AG08395 (cell line): ENCODE data around the gene MYH10.

Experiments used
- DNase-seq: peaks from one replicate; pipeline ENCODE4 v3.0.0; 2012; ENCODE audit warnings: mixed read lengths, low spot score

The MYH10 gene

DNA sequence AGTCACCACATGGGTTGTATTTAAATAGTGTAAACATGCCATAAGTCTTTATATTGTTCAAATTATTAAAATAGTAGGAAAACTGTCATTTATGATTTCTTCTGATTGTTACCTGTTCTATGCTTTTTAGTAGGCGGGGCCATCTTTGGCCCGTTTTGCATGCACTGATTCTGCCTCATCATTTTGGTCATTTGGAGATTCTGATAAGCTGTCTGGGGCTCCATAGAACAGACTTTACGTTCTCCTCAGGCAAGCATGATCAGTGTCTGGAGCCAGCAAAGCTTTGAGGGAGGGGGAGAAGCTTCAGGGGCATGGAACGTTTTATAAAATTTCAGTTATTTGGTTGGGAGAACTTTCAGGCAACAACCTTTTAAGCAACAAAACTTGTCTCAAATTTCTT is 186.0 kb downstream of the MYH10 start:
- no peak for DNase-seq

DNA sequence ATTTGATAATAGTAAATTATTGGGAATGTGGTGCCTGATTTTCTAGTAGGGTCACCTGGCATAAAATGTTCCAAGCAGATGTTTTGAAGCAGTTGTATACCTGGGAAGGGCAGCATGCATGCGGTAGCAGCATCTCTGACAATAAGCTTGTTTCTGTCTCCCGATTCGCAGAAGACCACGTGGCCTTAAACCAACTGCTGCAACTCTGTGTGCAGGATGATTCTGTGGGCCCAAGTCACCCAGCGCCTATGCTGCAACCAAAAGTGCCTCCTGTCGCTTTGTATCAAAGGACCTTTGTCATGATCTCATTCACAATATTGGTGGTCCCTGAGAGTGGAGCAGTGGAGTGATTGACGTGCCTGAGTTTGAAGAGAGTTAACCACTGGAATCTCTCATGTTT is 186.8 kb downstream of the MYH10 start:
- DNase-seq: no peak

DNA sequence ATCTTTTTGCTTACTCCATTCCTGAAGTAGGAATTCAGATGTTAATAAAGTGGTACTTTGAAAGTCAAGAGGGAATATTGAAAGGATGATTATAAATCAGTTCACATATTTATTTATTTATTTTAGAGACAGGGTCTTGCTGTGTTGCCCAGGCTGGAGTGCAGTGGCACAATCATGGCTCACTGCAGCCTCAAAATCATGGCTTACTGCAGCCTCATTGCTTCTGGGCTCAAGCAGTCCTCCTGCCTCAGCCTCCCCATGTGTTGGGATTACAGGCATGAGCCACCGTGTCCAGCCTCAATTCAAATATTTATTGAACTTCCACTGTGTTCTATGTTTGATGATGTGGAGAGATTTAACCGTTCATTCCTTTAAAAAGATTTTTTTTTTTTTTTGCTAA is 188.2 kb downstream of the MYH10 start:
- DNase-seq: no peak

DNA sequence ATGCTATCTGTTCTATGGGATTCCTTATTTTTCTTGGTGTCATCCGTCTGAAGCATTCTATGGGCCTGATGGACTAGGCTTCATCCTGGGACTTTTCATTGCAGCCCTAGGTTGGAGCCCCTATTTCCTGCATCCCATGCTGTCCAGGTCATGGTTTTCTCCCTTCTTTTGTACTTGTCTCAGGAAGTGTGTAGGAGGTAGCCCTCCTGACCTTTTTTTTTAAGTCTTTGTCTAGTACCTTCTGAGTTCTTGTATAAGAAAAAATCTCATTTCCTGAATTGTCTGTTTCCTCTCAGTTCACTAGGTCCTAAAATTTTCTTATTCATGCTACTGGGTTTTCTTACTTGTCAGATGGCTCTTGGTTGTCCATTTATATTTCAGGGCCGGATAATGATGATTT is 188.8 kb downstream of the MYH10 start:
- DNase-seq: no peak

DNA sequence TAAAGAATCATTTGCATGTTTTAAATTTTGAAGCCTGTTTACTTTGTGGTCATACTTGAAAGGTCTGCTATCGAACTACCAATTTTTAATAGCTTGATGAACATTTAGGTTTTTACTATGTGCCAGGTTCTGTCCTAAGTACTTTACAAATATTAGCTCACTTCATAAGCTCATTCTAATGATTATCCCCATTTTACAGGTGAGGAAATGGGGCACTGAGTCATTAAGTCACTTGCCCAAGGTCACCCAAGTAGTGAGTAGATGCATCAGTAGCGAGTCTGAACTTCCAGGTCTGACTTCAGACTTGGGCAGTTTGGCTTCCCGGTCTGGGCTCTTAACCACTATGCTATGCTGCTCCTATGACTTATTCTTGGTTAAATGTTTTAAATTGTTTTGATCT is 190.8 kb downstream of the MYH10 start:
- DNase-seq: no peak

DNA sequence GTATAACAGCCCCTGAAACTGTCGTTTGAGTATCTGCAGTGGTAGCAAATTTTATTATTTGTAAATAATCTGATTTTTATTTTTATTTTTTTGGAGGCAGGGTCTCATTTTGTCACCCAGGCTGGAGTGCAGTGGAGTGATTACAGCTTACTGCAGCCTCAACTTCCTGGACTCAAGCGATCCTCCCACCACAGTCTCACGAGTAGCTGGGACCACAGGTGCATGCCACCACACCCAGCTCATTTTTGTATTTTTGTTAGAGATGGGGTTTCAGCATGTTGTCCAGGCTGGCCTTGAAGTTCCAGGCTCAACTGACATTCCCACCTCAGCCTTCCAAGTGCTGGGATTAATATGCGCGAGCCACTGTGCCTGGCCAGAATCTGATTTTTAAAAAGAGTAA is 192.1 kb downstream of the MYH10 start:
- no peak for DNase-seq

DNA sequence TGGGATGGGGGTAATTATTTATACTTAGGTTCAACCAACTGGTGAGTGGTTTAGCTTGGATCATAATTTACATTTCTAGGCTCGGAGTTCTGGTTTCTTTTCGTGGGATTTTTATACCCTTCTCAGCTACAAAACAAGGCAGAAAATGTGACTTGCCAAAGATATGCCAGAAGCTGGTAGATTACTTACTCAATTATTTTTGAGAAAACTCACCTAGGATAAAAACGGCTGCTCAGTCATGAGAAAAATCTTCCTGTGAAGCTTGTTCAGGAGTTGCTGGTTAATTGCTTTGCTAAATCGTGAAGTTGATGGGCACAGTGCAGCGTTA is 193.7 kb downstream of the MYH10 start:
- no peak for DNase-seq

DNA sequence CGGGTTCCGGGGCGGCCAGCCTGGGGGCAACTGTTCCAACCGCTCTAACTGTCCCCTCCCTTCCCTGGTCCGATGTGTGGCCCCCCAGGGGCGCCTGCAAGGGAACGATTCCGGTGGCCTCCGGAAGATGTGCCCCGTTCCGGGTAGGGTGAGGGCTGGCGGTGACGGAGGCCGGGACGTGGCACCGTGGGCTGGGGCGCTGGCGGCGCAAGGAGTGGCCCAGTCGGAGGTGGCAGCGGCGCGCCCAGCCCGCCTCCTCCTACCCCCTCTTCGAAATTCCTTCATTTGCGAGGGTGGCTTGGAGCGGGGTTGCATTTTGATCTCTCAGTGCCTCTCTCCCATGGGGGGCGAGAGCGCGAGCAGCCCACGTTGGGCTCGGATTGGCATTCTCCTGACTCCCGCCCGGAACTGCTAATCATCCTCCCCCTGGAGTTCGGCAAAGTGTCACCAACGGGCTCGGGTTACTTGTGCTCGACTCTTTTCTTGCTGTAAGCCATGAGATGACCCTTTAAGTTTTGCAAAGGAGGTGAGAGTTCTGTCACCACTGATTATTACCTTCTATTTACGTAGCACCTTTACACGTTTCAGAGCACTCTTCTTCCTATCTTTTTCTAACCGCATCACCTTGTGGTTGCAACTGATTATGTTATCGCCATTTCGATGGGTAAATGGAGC is 194.2 kb downstream of the MYH10 start:
- DNase-seq: peak; percentile 63

DNA sequence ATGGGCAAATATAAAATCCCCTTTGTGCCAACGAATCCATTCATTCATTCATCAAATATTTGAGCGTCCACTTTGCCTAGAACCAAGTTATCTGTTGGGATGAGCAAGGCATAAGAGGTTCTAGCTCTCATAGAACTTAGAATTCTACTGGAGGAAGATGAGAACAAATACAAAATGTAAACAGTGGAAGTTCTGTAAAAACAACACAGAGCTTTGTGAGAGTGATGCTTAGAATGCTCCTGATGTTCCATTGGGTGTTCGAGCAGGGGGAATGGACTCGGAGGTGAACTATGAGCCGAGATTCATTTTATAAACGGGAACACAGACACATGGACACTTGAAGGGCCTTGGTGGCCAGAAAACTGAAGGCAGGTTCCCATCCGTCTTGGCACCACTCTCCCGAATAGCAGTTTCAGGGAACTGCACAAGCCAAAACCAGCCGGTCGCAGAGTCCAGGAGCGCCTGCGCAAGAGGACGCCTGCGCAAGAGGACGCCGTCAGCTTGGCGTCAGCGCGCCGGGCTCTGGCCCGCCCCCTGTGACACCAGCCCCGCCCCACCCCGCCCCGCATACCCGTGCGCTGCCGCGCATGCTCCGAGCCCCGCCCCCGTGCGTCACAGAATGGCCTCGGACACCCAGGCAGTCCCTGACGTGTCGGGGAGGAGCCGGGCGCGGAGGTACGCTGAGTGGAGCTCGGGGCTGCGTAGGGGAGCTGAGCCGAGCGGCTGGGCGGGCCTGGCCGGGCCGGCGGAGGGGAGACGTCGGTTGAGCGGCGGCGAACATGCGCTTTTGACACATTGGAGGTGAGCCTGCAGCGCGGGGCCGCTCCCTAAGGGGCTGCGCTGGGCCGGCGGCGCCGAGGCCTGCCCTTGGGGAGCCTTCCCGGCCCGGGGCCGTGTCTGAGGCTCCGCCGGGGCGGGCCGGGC is 195.0 kb downstream of the MYH10 start, which contains the start of gene NDEL1:
TSS of gene NDEL1 (plus strand) at position 640 of the 924 bp plus-strand sequence. CDS start 8,388 bp downstream, outside the sequence.
- peak; percentile 100 for DNase-seq

DNA sequence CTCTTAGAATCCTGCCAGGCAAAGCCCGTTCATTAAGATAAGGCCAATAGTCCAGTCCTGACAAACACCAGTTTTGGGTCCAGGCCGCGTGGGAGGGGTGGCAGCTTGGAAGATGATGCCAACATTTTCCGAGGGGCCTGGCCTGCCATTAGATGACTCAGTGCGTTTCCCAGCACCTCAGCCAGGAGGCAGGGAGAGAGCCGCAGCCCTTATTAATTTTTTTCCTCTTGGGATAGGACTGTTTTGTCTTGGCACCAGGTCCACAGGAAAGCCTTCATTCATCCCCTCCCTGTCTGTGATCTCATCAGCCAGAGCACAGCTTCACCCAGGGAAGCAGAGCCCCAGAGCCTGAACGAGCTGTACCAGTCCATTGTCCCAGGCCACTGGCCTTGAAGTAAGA is 199.6 kb downstream of the MYH10 start:
- peak; percentile 59 for DNase-seq

DNA sequence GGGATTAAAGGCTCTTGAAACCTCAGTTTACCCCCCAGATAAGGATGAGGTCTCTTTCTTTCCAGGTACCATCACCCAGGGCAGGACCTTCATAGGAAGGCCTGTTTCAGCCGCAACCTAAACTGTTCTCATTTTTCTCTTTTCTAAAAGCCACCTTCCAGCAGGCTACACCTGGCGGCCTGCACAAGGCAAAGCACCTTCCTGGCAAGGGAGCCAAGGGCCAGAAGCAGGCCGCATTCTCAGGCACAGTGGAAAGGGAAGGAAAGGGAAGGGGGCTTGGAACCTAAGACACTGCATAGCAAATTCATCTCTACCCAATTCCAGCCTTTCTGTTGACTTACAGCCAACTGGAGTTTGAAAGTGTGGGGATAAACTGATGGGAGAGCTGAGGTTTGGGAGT is 203.7 kb downstream of the MYH10 start:
- DNase-seq: no peak

DNA sequence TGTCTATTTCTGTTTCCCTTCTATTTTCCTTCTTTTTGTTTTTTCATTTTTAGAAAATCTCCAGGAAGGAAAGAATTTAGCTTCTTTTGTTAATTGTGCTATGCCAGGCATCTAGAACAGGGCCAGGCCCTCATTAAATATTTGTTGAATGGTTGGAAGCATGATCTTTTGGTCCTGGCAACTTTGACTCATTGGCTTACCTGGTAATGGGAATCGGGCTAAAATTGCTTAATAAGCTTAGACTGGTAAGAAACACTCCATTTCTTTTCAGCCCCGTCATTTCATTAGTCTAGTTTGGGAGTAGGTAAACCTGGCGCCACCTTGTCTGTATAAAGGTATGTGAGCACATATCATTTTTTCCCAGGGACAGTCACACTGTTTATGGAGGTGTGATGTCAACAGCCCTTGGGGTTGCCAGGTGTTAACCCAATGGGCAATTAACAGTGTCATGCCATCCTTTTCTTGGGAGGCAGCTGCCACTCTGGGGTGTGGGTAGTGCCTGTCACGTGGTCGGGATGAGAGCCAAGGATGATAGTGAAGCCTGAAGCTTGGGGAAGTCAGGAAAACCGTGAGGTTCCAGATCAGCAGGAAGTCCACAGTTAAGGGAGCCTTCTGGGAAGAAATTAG is 204.3 kb downstream of the MYH10 start:
- no peak for DNase-seq
